Large intestine (tissue), 3 donors: ENCODE measurements around the gene PPP1R12A. TPM values are rescaled to one million over a fixed set of nuclear protein-coding genes. Genes with fewer than 3 reads are reported as not detected.
"Not testable (repeated sequence)": the region's sequence is repeated elsewhere in the genome, so short reads cannot be mapped to it uniquely, and the experiment has no call there.

Experiments used
- DNase-seq, 2 donors: peaks; one replicate each; pipeline versions ENCODE4 v3.0.0 to v3.0.0-alpha.2; 2013
- H3K27ac ChIP-seq: one replicate; pipeline ENCODE4 v1.5.1; 2013; ENCODE audit warnings: low read length
- H3K27me3 ChIP-seq: 2 replicates; pipeline ENCODE4 v1.6.1; 2013; ENCODE audit warnings: low read length; ENCODE audit not compliant: control insufficient read depth, insufficient read depth
- H3K36me3 ChIP-seq: 2 replicates; pipeline ENCODE4 v1.6.1; 2013; ENCODE audit warnings: low read length; ENCODE audit not compliant: control insufficient read depth, insufficient read depth
- H3K4me1 ChIP-seq: one replicate; pipeline ENCODE4 v1.6.1; 2013; ENCODE audit warnings: low read length; ENCODE audit not compliant: control insufficient read depth, insufficient read depth
- H3K4me3 ChIP-seq: one replicate; pipeline ENCODE4 v1.5.1; 2013; ENCODE audit warnings: low read length
- H3K9me3 ChIP-seq: one replicate; pipeline ENCODE4 v1.6.1; 2013; ENCODE audit warnings: mild to moderate bottlenecking, low read depth, low read length, moderate library complexity; ENCODE audit not compliant: control insufficient read depth
- WGBS: methylation state at CpG from one replicate; pipeline ENCODE4 v1.1.5; 2013; ENCODE audit warnings: low lambda C conversion rate; ENCODE audit not compliant: insufficient coverage; 5-methylcytosine and 5-hydroxymethylcytosine counted together
- polyA plus RNA-seq: library from polyadenylated mRNA; unstranded; fragments of 120-200 nt; gene quantifications from one replicate; pipeline ENCODE4 v1.2.1, GENCODE V29; 2013

The PPP1R12A gene
- polyA plus RNA-seq, 1 donor, result 60.8 TPM

DNA sequence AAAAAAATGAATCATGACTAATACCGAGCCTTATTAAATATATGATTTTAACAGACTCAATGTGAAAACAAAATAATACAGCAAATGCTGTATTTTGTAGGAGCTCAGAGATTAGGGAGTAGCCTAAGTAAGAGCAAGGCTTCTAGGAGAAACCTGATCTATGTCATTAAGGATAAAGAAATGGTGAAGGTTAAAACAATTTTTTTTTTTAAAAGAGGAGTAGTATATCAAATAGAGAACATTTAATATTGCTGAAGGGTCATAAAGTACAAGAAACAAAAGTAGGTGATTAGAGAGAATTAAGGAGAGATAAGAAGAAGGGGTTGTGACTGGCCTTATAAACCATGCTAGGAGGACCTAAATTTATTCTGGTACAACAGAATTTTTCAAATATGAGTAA lies 39.1 kb downstream of the PPP1R12A start:
- Histone ChIP-seq H3K27ac (no peak overlapping the region), H3K9me3 (no peaks in the 10 kb centered on the region), H3K27me3 (no peaks in the 10 kb centered on the region), H3K4me3 (no peak overlapping the region), H3K36me3 (no peaks in the 10 kb centered on the region), H3K4me1 (no peaks in the 10 kb centered on the region)
- WGBS, result 100% methylated on average over 1 of the region's 1 CpG
- no peak for DNase-seq

DNA sequence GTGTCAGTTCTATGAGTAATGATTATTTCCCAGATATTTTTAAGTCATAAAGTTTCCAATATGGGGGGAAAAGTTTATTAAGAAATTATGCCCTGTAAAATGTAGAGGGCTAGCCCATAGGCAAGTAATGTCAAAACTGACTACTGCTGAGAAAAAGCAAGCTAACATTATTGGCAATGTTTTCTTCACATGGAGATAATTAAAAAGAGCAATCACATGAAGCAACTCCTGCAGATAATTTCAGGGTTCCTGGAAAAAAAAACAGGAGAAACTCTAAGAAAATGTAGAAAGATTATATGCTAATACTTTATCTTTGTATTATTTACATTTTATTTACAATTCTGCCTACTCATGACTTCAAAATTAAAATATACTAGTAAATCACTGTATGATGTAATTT lies 39.8 kb downstream of the PPP1R12A start:
- no peaks in the 10 kb centered on the region for H3K9me3 ChIP-seq
- H3K36me3 ChIP-seq, result no peaks in the 10 kb centered on the region
- DNase-seq, result no peak
- no peaks in the 10 kb centered on the region for H3K4me1 ChIP-seq
- H3K27me3 ChIP-seq, result no peaks in the 10 kb centered on the region
- no peak overlapping the region for H3K27ac ChIP-seq
- H3K4me3 ChIP-seq, result no peak overlapping the region

DNA sequence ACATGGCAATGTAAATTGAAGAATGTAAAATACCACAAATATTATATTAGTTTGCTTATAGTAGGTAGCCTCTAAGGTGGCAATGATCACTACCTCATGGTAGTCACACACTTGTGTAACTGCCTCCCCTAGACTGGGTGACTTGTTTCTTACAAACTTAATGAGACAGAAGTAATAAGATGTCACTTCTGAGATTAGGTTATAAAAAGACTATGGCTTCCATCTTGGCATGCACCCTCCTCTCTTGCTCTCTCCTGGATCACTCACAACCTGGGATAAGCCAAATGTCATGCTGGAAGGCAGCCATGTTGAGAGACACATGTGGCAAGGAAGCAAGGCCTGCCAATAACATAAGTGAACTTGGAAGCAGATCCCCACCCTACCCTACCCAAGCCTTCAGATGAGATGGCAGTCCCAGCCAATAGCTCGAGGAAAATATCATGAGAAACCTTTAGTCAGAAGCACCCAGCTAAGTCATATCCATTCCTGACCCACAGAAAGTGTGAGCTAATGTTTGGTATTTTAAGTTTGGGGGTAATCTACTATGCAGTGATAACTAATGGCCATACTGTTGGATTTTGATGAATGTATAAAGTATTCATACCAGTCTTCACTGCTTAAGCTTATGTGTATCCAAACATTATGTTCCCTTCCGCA lies 43.3 kb downstream of the PPP1R12A start:
- H3K9me3 ChIP-seq, result no peaks in the 10 kb centered on the region
- H3K36me3 ChIP-seq, result no peaks in the 10 kb centered on the region
- no peaks in the 10 kb centered on the region for H3K27me3 ChIP-seq
- H3K4me3 ChIP-seq, result no peak overlapping the region
- 100% methylated on average over 1 of the region's 2 CpGs for WGBS
- H3K4me1 ChIP-seq, result no peaks in the 10 kb centered on the region
- DNase-seq, result no peak
- H3K27ac ChIP-seq, result no peak overlapping the region

DNA sequence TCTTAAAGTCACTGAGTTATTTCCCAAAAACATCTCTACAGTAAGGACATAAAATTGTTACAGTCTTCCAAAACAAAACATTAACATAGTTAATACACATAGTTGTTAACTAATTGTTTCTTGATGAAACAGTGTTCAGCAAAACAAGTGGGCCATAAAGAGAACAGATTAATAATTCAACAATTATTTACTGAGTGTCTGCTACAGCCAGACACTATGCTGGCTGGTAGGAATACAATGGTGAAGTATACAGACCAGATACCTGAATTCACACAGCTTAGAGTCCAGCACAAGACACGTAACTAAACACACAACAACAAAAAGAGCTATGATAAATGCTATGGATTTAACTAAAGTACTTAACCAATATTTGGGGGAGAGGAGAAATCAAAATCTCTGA lies 47.0 kb downstream of the PPP1R12A start:
- H3K27me3 ChIP-seq, result no peaks in the 10 kb centered on the region
- no peaks in the 10 kb centered on the region for H3K36me3 ChIP-seq
- H3K27ac ChIP-seq, result no peak overlapping the region
- no peak for DNase-seq
- WGBS, result no CpG with 5 or more reads among the region's 1 CpG
- H3K4me3 ChIP-seq, result no peak overlapping the region
- H3K4me1 ChIP-seq, result no peaks in the 10 kb centered on the region
- H3K9me3 ChIP-seq, result no peaks in the 10 kb centered on the region

GRCh38 chr12:79886917-79887519 lies 47.9 kb downstream of the PPP1R12A start:
- H3K9me3 ChIP-seq, result no peaks in the 10 kb centered on the region
- H3K4me1 ChIP-seq, result no peaks in the 10 kb centered on the region
- H3K4me3 ChIP-seq, result no peak overlapping the region
- no peak overlapping the region for H3K27ac ChIP-seq
- 96% methylated on average over 2 of the region's 3 CpGs for whole genome bisulfite sequencing
- peak; percentile 8 to 38 for DNase-seq
- no peaks in the 10 kb centered on the region for H3K36me3 ChIP-seq
- no peaks in the 10 kb centered on the region for H3K27me3 ChIP-seq

DNA sequence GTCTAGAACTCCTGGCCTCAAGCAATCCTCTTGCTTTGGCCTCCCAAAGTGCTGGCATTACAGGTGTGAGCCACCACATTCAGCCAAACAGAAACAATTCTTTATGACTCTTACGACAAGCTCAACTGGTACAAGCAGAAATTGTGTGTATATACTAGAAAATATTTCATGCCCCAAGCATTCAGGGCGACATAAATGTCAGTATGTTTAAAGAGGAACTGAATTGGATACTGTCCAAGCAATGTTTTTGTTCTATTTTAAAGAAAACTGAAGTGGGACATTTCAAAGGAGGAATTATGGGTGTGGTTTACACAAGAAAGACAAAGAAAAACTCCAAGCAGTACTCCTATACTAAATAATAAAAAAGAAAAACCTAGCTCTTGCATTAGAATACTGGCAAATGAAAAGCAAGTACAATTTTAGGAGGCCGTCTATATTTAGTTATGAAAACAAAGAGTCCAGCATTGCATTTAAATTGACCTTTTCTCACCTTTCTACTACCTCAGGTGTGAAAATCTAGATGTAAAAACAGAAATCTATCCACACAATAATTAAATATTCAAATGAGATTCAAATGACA lies 48.9 kb downstream of the PPP1R12A start:
- 100% methylated on average over 1 of the region's 3 CpGs for WGBS
- Histone ChIP-seq H3K4me1 (no peaks in the 10 kb centered on the region), H3K9me3 (no peaks in the 10 kb centered on the region), H3K27ac (no peak overlapping the region), H3K4me3 (no peak overlapping the region), H3K36me3 (no peaks in the 10 kb centered on the region), H3K27me3 (no peaks in the 10 kb centered on the region)
- DNase-seq, result no peak

DNA sequence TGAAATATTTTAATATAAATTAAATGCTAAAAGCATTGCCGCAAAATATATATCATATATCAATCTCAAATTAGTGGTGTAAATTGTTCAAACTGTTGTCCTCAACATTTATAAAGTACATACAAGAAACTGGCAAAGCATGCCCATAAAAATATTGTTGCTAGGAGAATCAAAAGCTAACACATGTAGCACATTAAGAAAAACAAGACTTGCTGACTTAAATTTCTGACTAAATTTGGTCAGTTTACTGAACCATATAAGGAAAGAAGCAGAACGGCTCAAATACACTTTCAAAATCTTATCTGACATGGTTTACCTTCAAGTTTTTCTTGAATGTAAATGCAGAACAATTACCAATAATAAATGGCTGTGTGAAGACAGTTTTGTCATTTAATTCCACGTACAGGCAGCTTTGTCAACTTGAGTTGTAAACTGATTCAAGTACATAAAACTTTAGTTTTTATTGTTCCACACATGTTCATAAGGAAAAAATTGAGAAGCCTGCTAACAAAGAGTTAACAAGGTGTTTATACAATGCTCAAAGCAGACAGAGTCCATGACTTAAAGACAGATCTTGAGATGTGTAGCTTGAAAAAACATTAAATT lies 50.4 kb downstream of the PPP1R12A start:
- no peaks in the 10 kb centered on the region for H3K9me3 ChIP-seq
- DNase-seq, result no peak
- no peak overlapping the region for H3K4me3 ChIP-seq
- no peaks in the 10 kb centered on the region for H3K36me3 ChIP-seq
- 100% methylated on average over 1 of the region's 3 CpGs for WGBS
- H3K27ac ChIP-seq, result no peak overlapping the region
- no peaks in the 10 kb centered on the region for H3K27me3 ChIP-seq
- no peaks in the 10 kb centered on the region for H3K4me1 ChIP-seq

DNA sequence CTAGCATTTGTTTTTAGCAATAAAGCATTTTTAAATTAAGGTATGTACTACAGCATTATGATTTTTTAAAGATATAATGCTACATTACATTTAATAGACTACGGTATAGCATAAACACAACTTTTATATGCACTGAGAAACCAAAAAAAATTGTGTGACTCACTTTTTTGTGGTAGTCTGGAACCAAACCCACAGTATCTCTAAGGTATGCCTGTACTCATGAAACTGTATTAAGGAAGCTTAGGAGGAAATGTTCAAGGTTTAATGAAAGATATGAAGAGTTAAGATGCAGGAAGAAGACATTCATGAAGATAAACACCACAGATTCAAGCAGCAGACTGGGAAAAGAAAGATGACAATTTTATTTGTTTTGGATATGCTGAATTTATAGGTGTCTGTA lies 51.7 kb downstream of the PPP1R12A start:
- no peak for DNase-seq
- Histone ChIP-seq H3K27ac (no peak overlapping the region), H3K4me1 (no peaks in the 10 kb centered on the region), H3K4me3 (no peak overlapping the region), H3K36me3 (no peaks in the 10 kb centered on the region), H3K27me3 (no peaks in the 10 kb centered on the region), H3K9me3 (no peaks in the 10 kb centered on the region)
- no CpG with 5 or more reads among the region's 1 CpG for WGBS

- no peak for DNase-seq
- no peak overlapping the region for H3K4me3 ChIP-seq
- H3K36me3 ChIP-seq, result no peaks in the 10 kb centered on the region
- WGBS, result no CpG with 5 or more reads among the region's 2 CpGs
- no peaks in the 10 kb centered on the region for H3K27me3 ChIP-seq
- H3K4me1 ChIP-seq, result no peaks in the 10 kb centered on the region
- H3K9me3 ChIP-seq, result no peaks in the 10 kb centered on the region
- no peak overlapping the region for H3K27ac ChIP-seq
Measured at GRCh38 chr12:79881351-79881750, 53.5 kb downstream of the PPP1R12A start.

DNA sequence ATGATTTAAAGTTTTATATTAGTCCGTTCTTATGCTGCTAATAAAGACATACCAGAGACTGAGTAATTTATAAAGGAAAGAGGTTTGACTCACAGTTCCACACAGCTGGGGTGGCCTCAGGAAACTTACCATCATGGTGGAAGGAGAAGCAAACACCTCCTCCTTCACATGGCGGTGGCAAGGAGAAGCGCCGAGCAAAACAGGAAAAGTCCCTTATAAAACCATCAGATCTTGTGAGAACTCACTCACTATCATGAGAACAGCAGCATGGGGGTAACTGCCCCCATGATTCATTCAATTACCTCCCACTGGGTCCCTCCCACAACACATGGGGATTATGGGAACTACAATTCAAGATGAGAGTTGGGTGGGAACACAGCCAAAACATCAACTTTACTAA lies 56.4 kb downstream of the PPP1R12A start:
- not testable (repeated sequence) for H3K4me1 ChIP-seq, DNase-seq, H3K4me3 ChIP-seq, H3K9me3 ChIP-seq, H3K27me3 ChIP-seq, H3K27ac ChIP-seq, H3K36me3 ChIP-seq
- no CpG with 5 or more reads among the region's 4 CpGs for WGBS
